Karpas-422 (cell line): ENCODE measurements around the gene NRXN2. TPM values are rescaled to one million over a fixed set of nuclear protein-coding genes. Genes with fewer than 3 reads are reported as not detected.

ENCODE experiments used
- DNase-seq: peaks from one replicate; pipeline ENCODE4 v3.0.0-alpha.2; 2015
- H2AFZ ChIP-seq: fragments of 200-600 bp; sonication (generic); 2 replicates; pipeline ENCODE4 v1.6.1; 2014; ENCODE audit warnings: antibody characterized with exemption, low read length, mixed read lengths
- H3K27ac ChIP-seq: fragments of 200-600 bp; sonication (generic); 2 replicates; pipeline ENCODE4 v1.5.1; 2014; ENCODE audit warnings: mild to moderate bottlenecking, low read length, moderate library complexity
- H3K27me3 ChIP-seq: fragments of 200-600 bp; sonication (generic); 2 replicates; pipeline ENCODE4 v1.6.1; 2014; ENCODE audit warnings: low read length, mixed read lengths
- H3K36me3 ChIP-seq: fragments of 200-600 bp; sonication (generic); 2 replicates; pipeline ENCODE4 v1.6.1; 2014; ENCODE audit warnings: low read length, mixed read lengths; ENCODE audit not compliant: insufficient read depth
- H3K4me1 ChIP-seq: fragments of 200-600 bp; sonication (generic); 2 replicates; pipeline ENCODE4 v1.6.1; 2014; ENCODE audit warnings: mild to moderate bottlenecking, low read length, mixed read lengths
- H3K4me2 ChIP-seq: fragments of 200-600 bp; sonication (generic); 2 replicates; pipeline ENCODE4 v1.6.1; 2014; ENCODE audit warnings: low read length, low read depth, mild to moderate bottlenecking; ENCODE audit not compliant: poor library complexity, severe bottlenecking
- H3K4me3 ChIP-seq: fragments of 200-600 bp; sonication (generic); 2 replicates; pipeline ENCODE4 v1.5.1; 2014; ENCODE audit warnings: mild to moderate bottlenecking, antibody characterized with exemption, low read length, mixed read lengths
- H3K79me2 ChIP-seq: fragments of 200-600 bp; sonication (generic); 2 replicates; pipeline ENCODE4 v1.6.1; 2014; ENCODE audit warnings: mild to moderate bottlenecking, low read length, mixed read lengths
- H3K9ac ChIP-seq: fragments of 200-600 bp; sonication (generic); 2 replicates; pipeline ENCODE4 v1.6.0; 2014; ENCODE audit warnings: low read length
- H3K9me2 ChIP-seq: fragments of 200-600 bp; sonication (generic), shearing (Covaris generic); replicated peaks from 2 replicates; pipeline ENCODE4 v1.6.0; 2014; ENCODE audit warnings: mild to moderate bottlenecking, low read length, moderate library complexity; ENCODE audit not compliant: insufficient read depth
- H3K9me3 ChIP-seq: fragments of 300-700, 200-600 bp; sonication (generic); 2 replicates; pipeline ENCODE4 v1.6.1; 2014; ENCODE audit warnings: low read length, mixed read lengths
- H4K20me1 ChIP-seq: fragments of 200-600 bp; sonication (generic); 2 replicates; pipeline ENCODE4 v1.6.1; 2014; ENCODE audit warnings: mild to moderate bottlenecking, antibody characterized with exemption, low read length, low read depth; ENCODE audit not compliant: insufficient read depth
- total RNA-seq: library from RNA; depleted of rRNA; stranded (reverse); fragments of >200 nt; shearing (Covaris generic); gene quantifications from 2 replicates; pipeline ENCODE4 v1.2.3, GENCODE V29; 2014; ENCODE audit warnings: low replicate concordance

Gene NRXN2
- total RNA-seq, 1 experiment from 2014 or later = not detected

GRCh38 chr11:64611176-64611575 is 111.8 kb downstream of the NRXN2 start:
- Histone ChIP-seq H4K20me1 (no peaks in the 10 kb centered on the region), H3K27me3 (no peaks in the 10 kb centered on the region), H3K4me1 (no peaks in the 10 kb centered on the region), H2AFZ (no peak overlapping the region), H3K27ac (no peak overlapping the region), H3K9me3 (no peaks in the 10 kb centered on the region), H3K9me2 (no peaks in the 10 kb centered on the region), H3K9ac (no peak overlapping the region), H3K4me3 (no peak overlapping the region), H3K79me2 (no peaks in the 10 kb centered on the region), H3K4me2 (no peak overlapping the region), H3K36me3 (no peaks in the 10 kb centered on the region)
- no peak for DNase-seq

DNA sequence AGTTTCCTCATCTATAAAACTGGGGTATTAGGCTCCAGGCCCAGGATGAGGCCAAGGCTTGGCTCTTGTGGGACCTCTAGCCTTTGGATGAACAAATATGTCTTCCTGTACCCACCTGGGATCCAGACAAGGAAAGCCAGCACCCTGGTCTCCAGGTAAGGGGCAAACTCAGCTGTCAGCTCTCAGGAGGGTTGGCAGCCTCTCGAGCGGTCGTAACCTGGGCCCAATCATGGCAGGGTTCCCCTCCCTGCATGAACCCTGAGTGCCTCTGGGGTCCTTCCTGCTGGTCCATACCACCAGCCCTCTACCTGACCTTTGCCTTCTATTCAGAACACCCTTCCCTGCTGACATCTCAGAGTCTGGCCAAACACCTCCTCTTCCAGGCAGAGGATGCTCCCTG is 112.4 kb downstream of the NRXN2 start:
- no peaks in the 10 kb centered on the region for H3K27me3 ChIP-seq
- H3K36me3 ChIP-seq = no peaks in the 10 kb centered on the region
- DNase-seq = no peak
- H3K79me2 ChIP-seq = no peaks in the 10 kb centered on the region
- no peaks in the 10 kb centered on the region for H3K9me3 ChIP-seq
- no peaks in the 10 kb centered on the region for H4K20me1 ChIP-seq
- no peaks in the 10 kb centered on the region for H3K9me2 ChIP-seq
- H3K9ac ChIP-seq = no peak overlapping the region
- no peak overlapping the region for H2AFZ ChIP-seq
- no peaks in the 10 kb centered on the region for H3K4me1 ChIP-seq
- no peak overlapping the region for H3K27ac ChIP-seq
- no peak overlapping the region for H3K4me3 ChIP-seq
- no peak overlapping the region for H3K4me2 ChIP-seq

- DNase-seq = peak; percentile 56
- H3K79me2 ChIP-seq = no peaks in the 10 kb centered on the region
- H4K20me1 ChIP-seq = no peaks in the 10 kb centered on the region
- H3K9ac ChIP-seq = no peak overlapping the region
- H2AFZ ChIP-seq = no peak overlapping the region
- no peak overlapping the region for H3K27ac ChIP-seq
- no peak overlapping the region for H3K4me3 ChIP-seq
- no peak overlapping the region for H3K4me2 ChIP-seq
- H3K9me2 ChIP-seq = no peaks in the 10 kb centered on the region
- H3K36me3 ChIP-seq = no peaks in the 10 kb centered on the region
- H3K4me1 ChIP-seq = no peaks in the 10 kb centered on the region
- no peaks in the 10 kb centered on the region for H3K9me3 ChIP-seq
- H3K27me3 ChIP-seq = no peaks in the 10 kb centered on the region
Observed at GRCh38 chr11:64609436-64610047, 113.5 kb downstream of the NRXN2 start.

GRCh38 chr11:64608636-64609035 is 114.4 kb downstream of the NRXN2 start:
- Histone ChIP-seq H3K9me3 (no peaks in the 10 kb centered on the region), H3K79me2 (no peaks in the 10 kb centered on the region), H3K4me1 (no peaks in the 10 kb centered on the region), H3K9me2 (no peaks in the 10 kb centered on the region), H3K27ac (no peak overlapping the region), H3K4me2 (no peak overlapping the region), H4K20me1 (no peaks in the 10 kb centered on the region), H3K27me3 (no peaks in the 10 kb centered on the region), H2AFZ (no peak overlapping the region), H3K4me3 (no peak overlapping the region), H3K9ac (no peak overlapping the region), H3K36me3 (no peaks in the 10 kb centered on the region)
- DNase-seq = no peak

DNA sequence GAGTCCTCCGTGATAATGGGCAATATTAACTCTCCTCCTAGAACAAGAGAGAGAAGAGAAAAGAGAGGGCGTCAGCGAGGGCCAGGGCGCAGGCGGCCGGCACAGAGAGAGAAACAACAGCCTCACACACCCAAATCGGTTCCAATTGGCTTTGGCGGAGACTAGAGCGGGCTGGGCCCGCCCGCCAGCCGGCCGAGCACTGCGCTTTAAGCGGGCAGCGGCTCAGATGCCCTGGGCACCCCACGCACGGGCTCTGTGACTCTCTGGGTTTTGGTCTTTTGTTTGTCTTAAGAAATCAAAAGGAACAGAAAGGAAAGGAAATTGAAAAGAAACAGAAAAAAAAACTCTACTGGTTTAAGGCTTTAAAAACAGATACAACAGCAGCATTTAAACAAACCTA is 115.0 kb downstream of the NRXN2 start:
- Histone ChIP-seq H3K27me3 (no peaks in the 10 kb centered on the region), H3K79me2 (no peaks in the 10 kb centered on the region), H3K4me3 (no peak overlapping the region), H3K27ac (no peak overlapping the region), H2AFZ (no peak overlapping the region), H3K9me3 (no peaks in the 10 kb centered on the region), H4K20me1 (no peaks in the 10 kb centered on the region), H3K9me2 (no peaks in the 10 kb centered on the region), H3K36me3 (no peaks in the 10 kb centered on the region), H3K4me1 (no peaks in the 10 kb centered on the region), H3K9ac (no peak overlapping the region), H3K4me2 (no peak overlapping the region)
- DNase-seq = no peak

DNA sequence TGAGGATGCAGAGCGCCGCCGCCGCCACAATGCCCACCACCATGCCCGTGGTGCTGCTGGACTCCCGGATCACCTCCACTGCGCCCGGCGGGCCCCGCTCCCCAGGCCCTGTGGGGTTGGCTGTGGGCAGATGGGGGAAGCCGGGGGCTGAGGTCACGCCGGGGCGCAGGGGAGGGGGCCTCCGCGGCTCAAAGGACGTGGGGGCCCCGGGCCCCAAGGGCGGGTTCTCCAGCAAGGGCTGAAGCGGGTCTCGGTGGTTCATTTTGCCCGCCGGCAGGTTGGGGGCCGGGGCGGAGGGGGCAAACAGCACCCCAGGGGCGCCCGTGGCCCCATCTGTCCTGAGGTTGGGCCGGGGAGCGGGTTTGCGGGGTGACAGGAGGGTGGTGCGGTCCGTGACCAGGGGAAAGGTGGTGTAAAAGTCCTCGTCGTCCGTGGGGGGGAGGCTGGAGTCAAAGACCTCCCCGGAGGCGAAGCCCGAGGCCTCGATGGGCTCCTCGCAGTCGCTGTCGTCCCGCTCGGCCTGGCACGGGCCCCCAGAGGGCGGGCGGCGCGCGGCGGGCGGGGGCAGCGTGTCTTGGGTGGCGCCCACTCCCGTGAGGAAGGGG is 115.5 kb downstream of the NRXN2 start:
- Histone ChIP-seq H3K9ac (no peak overlapping the region), H4K20me1 (no peaks in the 10 kb centered on the region), H3K4me1 (no peaks in the 10 kb centered on the region), H3K27ac (no peak overlapping the region), H3K4me3 (no peak overlapping the region), H3K9me3 (no peaks in the 10 kb centered on the region), H2AFZ (no peak overlapping the region), H3K9me2 (no peaks in the 10 kb centered on the region), H3K4me2 (no peak overlapping the region), H3K36me3 (no peaks in the 10 kb centered on the region), H3K79me2 (no peaks in the 10 kb centered on the region), H3K27me3 (no peaks in the 10 kb centered on the region)
- no peak for DNase-seq

DNA sequence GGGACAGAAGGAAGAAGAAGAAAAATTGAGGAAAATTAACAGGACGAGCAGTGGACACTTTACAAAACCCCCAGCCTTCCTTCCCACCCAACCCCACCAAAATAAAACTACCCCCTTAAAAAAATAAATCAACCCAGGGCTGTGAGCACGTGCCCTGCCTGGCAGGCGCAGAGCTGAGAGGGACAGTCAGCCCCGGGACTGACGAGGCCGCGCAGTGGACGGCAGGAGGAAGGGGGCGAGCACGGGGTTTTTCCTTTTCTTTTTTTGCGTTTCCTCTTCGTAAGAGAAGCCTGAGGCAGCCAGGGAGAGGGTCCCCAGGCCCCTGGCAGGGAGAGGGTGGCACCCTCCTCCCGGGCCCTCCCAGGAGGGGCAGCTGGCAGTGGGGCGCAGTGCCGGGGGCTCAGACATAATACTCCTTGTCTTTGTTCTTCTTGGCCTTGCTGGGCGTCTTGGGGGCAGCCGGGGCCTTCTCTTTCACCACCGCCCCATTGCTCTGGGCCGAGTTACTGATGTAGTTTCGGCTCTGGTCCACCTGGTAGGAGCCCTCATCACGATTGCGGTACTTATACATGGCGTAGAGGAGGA is 116.1 kb downstream of the NRXN2 start:
- Histone ChIP-seq H2AFZ (no peak overlapping the region), H3K36me3 (no peaks in the 10 kb centered on the region), H3K4me3 (no peak overlapping the region), H3K79me2 (no peaks in the 10 kb centered on the region), H3K9ac (no peak overlapping the region), H3K9me3 (no peaks in the 10 kb centered on the region), H4K20me1 (no peaks in the 10 kb centered on the region), H3K9me2 (no peaks in the 10 kb centered on the region), H3K4me1 (no peaks in the 10 kb centered on the region), H3K27ac (no peak overlapping the region), H3K4me2 (no peak overlapping the region), H3K27me3 (no peaks in the 10 kb centered on the region)
- no peak for DNase-seq

GRCh38 chr11:64605656-64606585 is 117.1 kb downstream of the NRXN2 start:
- H3K79me2 ChIP-seq = no peaks in the 10 kb centered on the region
- no peak overlapping the region for H3K27ac ChIP-seq
- no peaks in the 10 kb centered on the region for H3K9me3 ChIP-seq
- no peak overlapping the region for H3K4me3 ChIP-seq
- H2AFZ ChIP-seq = no peak overlapping the region
- H3K9ac ChIP-seq = no peak overlapping the region
- H3K27me3 ChIP-seq = no peaks in the 10 kb centered on the region
- H3K36me3 ChIP-seq = no peaks in the 10 kb centered on the region
- H3K9me2 ChIP-seq = no peaks in the 10 kb centered on the region
- H4K20me1 ChIP-seq = no peaks in the 10 kb centered on the region
- no peak for DNase-seq
- H3K4me1 ChIP-seq = no peaks in the 10 kb centered on the region
- H3K4me2 ChIP-seq = no peak overlapping the region
